DOHH2 (cell line): ENCODE data around the gene SMARCAL1.

ENCODE experiments used
- H3F3A ChIP-seq: fragments of 200-600 bp; sonication (generic), shearing (Covaris generic); 2 replicates; pipeline ENCODE4 v1.6.0; 2016; ENCODE audit warnings: antibody characterized with exemption, mild to moderate bottlenecking; ENCODE audit not compliant: control insufficient read depth, insufficient read depth
- H3K27ac ChIP-seq: fragments of 200-600 bp; sonication (generic); 2 replicates; pipeline ENCODE4 v1.5.1; 2014; ENCODE audit warnings: low read depth, mild to moderate bottlenecking, low read length, moderate library complexity
- H3K27me3 ChIP-seq: fragments of 200-600 bp; sonication (generic); 2 replicates; pipeline ENCODE4 v1.6.1; 2014; ENCODE audit warnings: mild to moderate bottlenecking, low read length, mixed read lengths; ENCODE audit not compliant: control insufficient read depth
- H3K36me3 ChIP-seq: fragments of 200-600 bp; sonication (generic); 2 replicates; pipeline ENCODE4 v1.6.1; 2014; ENCODE audit warnings: mild to moderate bottlenecking, low read length, moderate library complexity, mixed read lengths; ENCODE audit not compliant: control insufficient read depth
- H3K4me1 ChIP-seq: fragments of 200-600 bp; sonication (generic); 2 replicates; pipeline ENCODE4 v1.6.1; 2014; ENCODE audit warnings: mild to moderate bottlenecking, low read length, mixed read lengths; ENCODE audit not compliant: control insufficient read depth
- H3K4me2 ChIP-seq: fragments of 200-600 bp; sonication (generic); 2 replicates; pipeline ENCODE4 v1.6.0; 2014; ENCODE audit warnings: mild to moderate bottlenecking, low read length, moderate library complexity
- H3K4me3 ChIP-seq: fragments of 200-600 bp; sonication (generic); 2 replicates; pipeline ENCODE4 v1.5.1; 2014; ENCODE audit warnings: mild to moderate bottlenecking, low read length, mixed read lengths
- H3K79me2 ChIP-seq: fragments of 200-600 bp; sonication (generic); 2 replicates; pipeline ENCODE4 v1.6.1; 2014; ENCODE audit warnings: mild to moderate bottlenecking, low read length, mixed read lengths; ENCODE audit not compliant: control insufficient read depth
- H3K9me2 ChIP-seq: fragments of 200-600 bp; sonication (generic); replicated peaks from 2 replicates; pipeline ENCODE4 v1.6.1; 2014; ENCODE audit warnings: mild to moderate bottlenecking, low read length, mixed read lengths; ENCODE audit not compliant: control insufficient read depth
- H3K9me3 ChIP-seq: fragments of 200-600 bp; sonication (generic); 2 replicates; pipeline ENCODE4 v1.6.1; 2014; ENCODE audit warnings: antibody characterized with exemption, low read length, mixed read lengths; ENCODE audit not compliant: control insufficient read depth, insufficient read depth
- H4K20me1 ChIP-seq: fragments of 200-600 bp; sonication (generic); 2 replicates; pipeline ENCODE4 v1.6.0; 2014; ENCODE audit warnings: low read depth, mild to moderate bottlenecking, antibody characterized with exemption, low read length, moderate library complexity; ENCODE audit not compliant: control insufficient read depth, insufficient read depth
- CTCF ChIP-seq: fragments of 200-600 bp; sonication (generic); IDR thresholded peaks from one replicate; pipeline ENCODE4 v1.5.1; 2014; ENCODE audit warnings: antibody characterized with exemption, mild to moderate bottlenecking, low read depth, low read length; ENCODE audit not compliant: poor library complexity, severe bottlenecking
- EZH2phosphoT487 ChIP-seq: fragments of 200-600 bp; sonication (generic); IDR thresholded peaks from 2 replicates; pipeline ENCODE4 v1.6.1; 2017; ENCODE audit warnings: borderline replicate concordance, mild to moderate bottlenecking, antibody characterized with exemption, low read length, moderate library complexity, mixed read lengths

The SMARCAL1 gene

GRCh38 chr2:216424274-216424673, 12.0 kb downstream of the SMARCAL1 start:
- no peaks in the 10 kb centered on the region for H3F3A ChIP-seq
- H3K9me3 ChIP-seq, result peaks cover 11% of the 10 kb centered on the region
- no peaks in the 10 kb centered on the region for H3K27me3 ChIP-seq
- no peaks in the 10 kb centered on the region for H3K4me1 ChIP-seq
- no peaks in the 10 kb centered on the region for H3K9me2 ChIP-seq
- no peak overlapping the region for H3K4me3 ChIP-seq
- no peaks in the 10 kb centered on the region for H3K79me2 ChIP-seq
- no peak overlapping the region for H3K4me2 ChIP-seq
- H3K27ac ChIP-seq, result no peak overlapping the region
- H4K20me1 ChIP-seq, result no peaks in the 10 kb centered on the region
- H3K36me3 ChIP-seq, result peaks cover 63% of the 10 kb centered on the region
- no peak for TF ChIP-seq CTCF
- TF ChIP-seq EZH2phosphoT487, result no peak

- H3K9me3 ChIP-seq, result peaks cover 11% of the 10 kb centered on the region
- H3F3A ChIP-seq, result no peaks in the 10 kb centered on the region
- H3K79me2 ChIP-seq, result no peaks in the 10 kb centered on the region
- H3K4me1 ChIP-seq, result no peaks in the 10 kb centered on the region
- no peak overlapping the region for H3K4me3 ChIP-seq
- no peak overlapping the region for H3K27ac ChIP-seq
- H4K20me1 ChIP-seq, result no peaks in the 10 kb centered on the region
- H3K9me2 ChIP-seq, result no peaks in the 10 kb centered on the region
- H3K36me3 ChIP-seq, result peaks cover 69% of the 10 kb centered on the region
- no peak for TF ChIP-seq CTCF
- TF ChIP-seq EZH2phosphoT487, result no peak
- no peaks in the 10 kb centered on the region for H3K27me3 ChIP-seq
- no peak overlapping the region for H3K4me2 ChIP-seq
These were observed 12.9 kb downstream of the SMARCAL1 start for GRCh38 chr2:216425008-216425787.

GRCh38 chr2:216426166-216426777, 14.0 kb downstream of the SMARCAL1 start:
- Histone ChIP-seq H3K79me2 (no peaks in the 10 kb centered on the region), H3K4me3 (no peak overlapping the region), H3K9me2 (no peaks in the 10 kb centered on the region), H3K27ac (no peak overlapping the region), H3K4me2 (no peak overlapping the region), H3K27me3 (no peaks in the 10 kb centered on the region), H3K36me3 (peaks cover 72% of the 10 kb centered on the region), H3K9me3 (peaks cover 11% of the 10 kb centered on the region), H3F3A (no peaks in the 10 kb centered on the region), H4K20me1 (no peaks in the 10 kb centered on the region), H3K4me1 (no peaks in the 10 kb centered on the region)
- TF ChIP-seq EZH2phosphoT487 (no peak), CTCF (no peak)
